HepG2 (cell line): ENCODE measurements around the gene LAMA5. TPM values are rescaled to one million over a fixed set of nuclear protein-coding genes. Genes with fewer than 3 reads are reported as not detected.

Experiments
- NRL ChIP-seq: sonication (generic); formaldehyde crosslinking; IDR thresholded peaks from 2 replicates; pipeline ENCODE4 v1.5.0; 2020; ENCODE audit warnings: missing genetic modification reagents, mild to moderate bottlenecking, moderate library complexity, borderline replicate concordance
- ONECUT2 ChIP-seq: sonication (generic); formaldehyde crosslinking; IDR thresholded peaks from 2 replicates; pipeline ENCODE4 v1.4.0; 2020; ENCODE audit warnings: missing genetic modification reagents
- PAWR ChIP-seq: sonication (generic); formaldehyde crosslinking; IDR thresholded peaks from 2 replicates; pipeline ENCODE4 v1.4.0; 2020; ENCODE audit warnings: missing genetic modification reagents, mild to moderate bottlenecking, borderline replicate concordance
- TRIM24 ChIP-seq: sonication (generic); formaldehyde crosslinking; IDR thresholded peaks from 2 replicates; pipeline ENCODE4 v1.8.0; 2022; ENCODE audit warnings: mild to moderate bottlenecking, missing genetic modification reagents
- ZC3H13 ChIP-seq: sonication (generic); formaldehyde crosslinking; IDR thresholded peaks from 2 replicates; pipeline ENCODE4 v1.8.1; 2023; ENCODE audit warnings: mild to moderate bottlenecking, missing genetic modification reagents, moderate library complexity
- ZNF496 ChIP-seq: sonication (generic); formaldehyde crosslinking; IDR thresholded peaks from 2 replicates; pipeline ENCODE4 v1.8.1; 2023; ENCODE audit warnings: mild to moderate bottlenecking, moderate library complexity, missing genetic modification reagents; ENCODE audit not compliant: insufficient replicate concordance
- ZNF589 ChIP-seq: sonication (generic); formaldehyde crosslinking; conservative IDR thresholded peaks from 2 replicates; pipeline ENCODE4 v1.8.0; 2022; ENCODE audit warnings: mild to moderate bottlenecking, moderate library complexity, missing genetic modification reagents
- ZNF788 ChIP-seq: sonication (generic); formaldehyde crosslinking; IDR thresholded peaks from 2 replicates; pipeline ENCODE4 v1.5.0; 2020; ENCODE audit warnings: mild to moderate bottlenecking, missing genetic modification reagents, borderline replicate concordance
- polyA plus RNA-seq, 8 experiments: library from polyadenylated mRNA; depleted of rRNA in 3 of 8; stranded (reverse) in 7 of 8; unstranded in 1 of 8; fragments of >200 nt; fragmentation: Illumina TruSeq in 4 of 8; extraction: Trizol in 4 of 8; gene quantifications; 2 replicates each; pipeline versions ENCODE4 v1.2.1 to v1.2.3, GENCODE V29; 2011 to 2016; ENCODE audit warnings: low read depth in 4 of 8, missing spikeins in 1 of 8, mixed read lengths in 1 of 8; ENCODE audit not compliant: insufficient read depth in 1 of 8
- total RNA-seq, 5 experiments: library from RNA; depleted of rRNA; stranded (reverse); fragments of >200 nt; fragmentation: Illumina TruSeq; extraction: Trizol; gene quantifications; 2 replicates each; pipeline ENCODE4 v1.2.3, GENCODE V29; 2016; ENCODE audit warnings: low read depth in 1 of 5
- TF ChIP-seq, protein P1 (sequence below): IDR thresholded peaks from 2 replicates; pipeline ENCODE4 v1.6.1; 2012; ENCODE audit warnings: low read depth, low read length, improper control_type of control experiment
- TF ChIP-seq, protein P2 (sequence below): sonication (generic); formaldehyde crosslinking; IDR thresholded peaks from 2 replicates; pipeline ENCODE4 v1.4.0; 2020; ENCODE audit warnings: missing genetic modification reagents
- TF ChIP-seq, protein P3 (sequence below): sonication (generic); formaldehyde crosslinking; conservative IDR thresholded peaks from 2 replicates; pipeline ENCODE4 v1.4.0; 2020; ENCODE audit warnings: missing genetic modification reagents
- TF ChIP-seq, protein P4 (sequence below): sonication (generic); formaldehyde crosslinking; IDR thresholded peaks from 2 replicates; pipeline ENCODE4 v1.4.0; 2020; ENCODE audit warnings: missing genetic modification reagents
- TF ChIP-seq, protein P5 (sequence below): sonication (generic); formaldehyde crosslinking; IDR thresholded peaks from 2 replicates; pipeline ENCODE4 v1.4.0; 2020; ENCODE audit warnings: missing genetic modification reagents, borderline replicate concordance

The LAMA5 gene
- total and polyA plus RNA-seq, 2 of the 13 experiments (the other 11 are each of a cell fraction or from before 2014, with no cell fraction given): 21.0 to 44.7 TPM

DNA sequence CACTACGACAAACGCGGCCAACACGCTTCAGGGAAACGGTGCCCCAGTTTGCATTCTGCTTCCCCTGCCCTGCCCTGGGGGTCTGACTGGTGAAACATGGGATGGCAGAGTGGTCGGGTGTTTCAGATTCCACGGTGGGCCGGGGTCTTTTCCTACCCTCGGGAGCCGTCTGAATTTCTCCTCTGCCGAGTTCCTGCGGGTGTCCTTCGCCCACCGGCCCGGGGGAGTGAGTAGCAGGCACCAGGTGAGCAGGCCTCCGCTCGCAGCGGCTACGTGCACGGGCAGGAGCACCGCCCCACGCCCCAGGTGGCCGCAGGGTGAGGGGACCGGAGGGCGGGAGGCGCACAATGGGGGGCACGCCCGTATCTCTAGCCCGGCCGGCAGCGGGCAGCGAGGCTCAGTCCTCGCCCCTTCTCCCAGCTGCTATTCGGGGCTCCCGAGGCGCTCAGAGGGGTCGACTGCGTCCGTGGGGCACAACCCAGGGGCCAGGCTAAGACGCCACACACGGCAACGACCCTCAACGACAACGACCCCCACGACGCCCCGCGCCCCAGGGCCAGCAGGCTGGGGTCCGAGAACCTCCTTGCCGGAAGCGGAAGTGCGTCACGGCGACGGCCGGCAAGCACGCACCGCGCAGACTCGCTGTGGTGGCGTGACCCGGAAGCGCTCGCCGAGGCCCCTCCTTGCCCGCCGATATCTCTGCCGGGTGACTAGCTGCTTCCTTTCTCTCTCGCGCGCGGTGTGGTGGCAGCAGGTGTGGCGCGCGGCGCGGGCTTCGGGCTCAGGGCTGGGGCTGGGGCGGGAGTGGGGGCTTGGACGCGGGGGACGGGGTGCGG lies 19.5 kb upstream of the LAMA5 start, which contains the start of gene RPS21 (continued):
- TF ChIP-seq, protein P1, sequence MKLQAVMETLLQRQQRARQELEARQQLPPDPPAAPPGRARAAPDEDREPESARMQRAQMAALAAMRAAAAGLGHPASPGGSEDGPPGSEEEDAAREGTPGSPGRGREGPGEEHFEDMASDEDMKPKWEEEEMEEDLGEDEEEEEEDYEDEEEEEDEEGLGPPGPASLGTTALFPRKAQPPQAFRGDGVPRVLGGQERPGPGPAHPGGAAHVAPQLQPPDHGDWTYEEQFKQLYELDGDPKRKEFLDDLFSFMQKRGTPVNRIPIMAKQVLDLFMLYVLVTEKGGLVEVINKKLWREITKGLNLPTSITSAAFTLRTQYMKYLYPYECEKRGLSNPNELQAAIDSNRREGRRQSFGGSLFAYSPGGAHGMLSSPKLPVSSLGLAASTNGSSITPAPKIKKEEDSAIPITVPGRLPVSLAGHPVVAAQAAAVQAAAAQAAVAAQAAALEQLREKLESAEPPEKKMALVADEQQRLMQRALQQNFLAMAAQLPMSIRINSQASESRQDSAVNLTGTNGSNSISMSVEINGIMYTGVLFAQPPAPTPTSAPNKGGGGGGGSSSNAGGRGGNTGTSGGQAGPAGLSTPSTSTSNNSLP: no peak
- TF ChIP-seq, protein P2, sequence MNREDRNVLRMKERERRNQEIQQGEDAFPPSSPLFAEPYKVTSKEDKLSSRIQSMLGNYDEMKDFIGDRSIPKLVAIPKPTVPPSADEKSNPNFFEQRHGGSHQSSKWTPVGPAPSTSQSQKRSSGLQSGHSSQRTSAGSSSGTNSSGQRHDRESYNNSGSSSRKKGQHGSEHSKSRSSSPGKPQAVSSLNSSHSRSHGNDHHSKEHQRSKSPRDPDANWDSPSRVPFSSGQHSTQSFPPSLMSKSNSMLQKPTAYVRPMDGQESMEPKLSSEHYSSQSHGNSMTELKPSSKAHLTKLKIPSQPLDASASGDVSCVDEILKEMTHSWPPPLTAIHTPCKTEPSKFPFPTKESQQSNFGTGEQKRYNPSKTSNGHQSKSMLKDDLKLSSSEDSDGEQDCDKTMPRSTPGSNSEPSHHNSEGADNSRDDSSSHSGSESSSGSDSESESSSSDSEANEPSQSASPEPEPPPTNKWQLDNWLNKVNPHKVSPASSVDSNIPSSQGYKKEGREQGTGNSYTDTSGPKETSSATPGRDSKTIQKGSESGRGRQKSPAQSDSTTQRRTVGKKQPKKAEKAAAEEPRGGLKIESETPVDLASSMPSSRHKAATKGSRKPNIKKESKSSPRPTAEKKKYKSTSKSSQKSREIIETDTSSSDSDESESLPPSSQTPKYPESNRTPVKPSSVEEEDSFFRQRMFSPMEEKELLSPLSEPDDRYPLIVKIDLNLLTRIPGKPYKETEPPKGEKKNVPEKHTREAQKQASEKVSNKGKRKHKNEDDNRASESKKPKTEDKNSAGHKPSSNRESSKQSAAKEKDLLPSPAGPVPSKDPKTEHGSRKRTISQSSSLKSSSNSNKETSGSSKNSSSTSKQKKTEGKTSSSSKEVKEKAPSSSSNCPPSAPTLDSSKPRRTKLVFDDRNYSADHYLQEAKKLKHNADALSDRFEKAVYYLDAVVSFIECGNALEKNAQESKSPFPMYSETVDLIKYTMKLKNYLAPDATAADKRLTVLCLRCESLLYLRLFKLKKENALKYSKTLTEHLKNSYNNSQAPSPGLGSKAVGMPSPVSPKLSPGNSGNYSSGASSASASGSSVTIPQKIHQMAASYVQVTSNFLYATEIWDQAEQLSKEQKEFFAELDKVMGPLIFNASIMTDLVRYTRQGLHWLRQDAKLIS (CRISPR knock-in tag): no peak
- TF ChIP-seq, protein P3, sequence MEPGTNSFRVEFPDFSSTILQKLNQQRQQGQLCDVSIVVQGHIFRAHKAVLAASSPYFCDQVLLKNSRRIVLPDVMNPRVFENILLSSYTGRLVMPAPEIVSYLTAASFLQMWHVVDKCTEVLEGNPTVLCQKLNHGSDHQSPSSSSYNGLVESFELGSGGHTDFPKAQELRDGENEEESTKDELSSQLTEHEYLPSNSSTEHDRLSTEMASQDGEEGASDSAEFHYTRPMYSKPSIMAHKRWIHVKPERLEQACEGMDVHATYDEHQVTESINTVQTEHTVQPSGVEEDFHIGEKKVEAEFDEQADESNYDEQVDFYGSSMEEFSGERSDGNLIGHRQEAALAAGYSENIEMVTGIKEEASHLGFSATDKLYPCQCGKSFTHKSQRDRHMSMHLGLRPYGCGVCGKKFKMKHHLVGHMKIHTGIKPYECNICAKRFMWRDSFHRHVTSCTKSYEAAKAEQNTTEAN: 0 out of 2 replicates have a peak, but pooled peaks have one; percentile 41
- TF ChIP-seq ZNF788 (peak; percentile 84), TRIM24 (CRISPR knock-in tag) (no peak), ZNF589 (CRISPR knock-in tag) (peak; percentile 72), ZNF496 (CRISPR knock-in tag) (no peak), NRL (peak; percentile 60), PAWR (CRISPR knock-in tag) (peak; percentile 80), ZC3H13 (peak; percentile 98), ONECUT2 (no peak)
- TF ChIP-seq, protein P4, sequence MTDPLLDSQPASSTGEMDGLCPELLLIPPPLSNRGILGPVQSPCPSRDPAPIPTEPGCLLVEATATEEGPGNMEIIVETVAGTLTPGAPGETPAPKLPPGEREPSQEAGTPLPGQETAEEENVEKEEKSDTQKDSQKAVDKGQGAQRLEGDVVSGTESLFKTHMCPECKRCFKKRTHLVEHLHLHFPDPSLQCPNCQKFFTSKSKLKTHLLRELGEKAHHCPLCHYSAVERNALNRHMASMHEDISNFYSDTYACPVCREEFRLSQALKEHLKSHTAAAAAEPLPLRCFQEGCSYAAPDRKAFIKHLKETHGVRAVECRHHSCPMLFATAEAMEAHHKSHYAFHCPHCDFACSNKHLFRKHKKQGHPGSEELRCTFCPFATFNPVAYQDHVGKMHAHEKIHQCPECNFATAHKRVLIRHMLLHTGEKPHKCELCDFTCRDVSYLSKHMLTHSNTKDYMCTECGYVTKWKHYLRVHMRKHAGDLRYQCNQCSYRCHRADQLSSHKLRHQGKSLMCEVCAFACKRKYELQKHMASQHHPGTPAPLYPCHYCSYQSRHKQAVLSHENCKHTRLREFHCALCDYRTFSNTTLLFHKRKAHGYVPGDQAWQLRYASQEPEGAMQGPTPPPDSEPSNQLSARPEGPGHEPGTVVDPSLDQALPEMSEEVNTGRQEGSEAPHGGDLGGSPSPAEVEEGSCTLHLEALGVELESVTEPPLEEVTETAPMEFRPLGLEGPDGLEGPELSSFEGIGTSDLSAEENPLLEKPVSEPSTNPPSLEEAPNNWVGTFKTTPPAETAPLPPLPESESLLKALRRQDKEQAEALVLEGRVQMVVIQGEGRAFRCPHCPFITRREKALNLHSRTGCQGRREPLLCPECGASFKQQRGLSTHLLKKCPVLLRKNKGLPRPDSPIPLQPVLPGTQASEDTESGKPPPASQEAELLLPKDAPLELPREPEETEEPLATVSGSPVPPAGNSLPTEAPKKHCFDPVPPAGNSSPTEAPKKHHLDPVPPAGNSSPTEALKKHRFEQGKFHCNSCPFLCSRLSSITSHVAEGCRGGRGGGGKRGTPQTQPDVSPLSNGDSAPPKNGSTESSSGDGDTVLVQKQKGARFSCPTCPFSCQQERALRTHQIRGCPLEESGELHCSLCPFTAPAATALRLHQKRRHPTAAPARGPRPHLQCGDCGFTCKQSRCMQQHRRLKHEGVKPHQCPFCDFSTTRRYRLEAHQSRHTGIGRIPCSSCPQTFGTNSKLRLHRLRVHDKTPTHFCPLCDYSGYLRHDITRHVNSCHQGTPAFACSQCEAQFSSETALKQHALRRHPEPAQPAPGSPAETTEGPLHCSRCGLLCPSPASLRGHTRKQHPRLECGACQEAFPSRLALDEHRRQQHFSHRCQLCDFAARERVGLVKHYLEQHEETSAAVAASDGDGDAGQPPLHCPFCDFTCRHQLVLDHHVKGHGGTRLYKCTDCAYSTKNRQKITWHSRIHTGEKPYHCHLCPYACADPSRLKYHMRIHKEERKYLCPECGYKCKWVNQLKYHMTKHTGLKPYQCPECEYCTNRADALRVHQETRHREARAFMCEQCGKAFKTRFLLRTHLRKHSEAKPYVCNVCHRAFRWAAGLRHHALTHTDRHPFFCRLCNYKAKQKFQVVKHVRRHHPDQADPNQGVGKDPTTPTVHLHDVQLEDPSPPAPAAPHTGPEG (CRISPR knock-in tag): peak; percentile 36; the same call in 1 of the 2 replicates
- TF ChIP-seq, protein P5, sequence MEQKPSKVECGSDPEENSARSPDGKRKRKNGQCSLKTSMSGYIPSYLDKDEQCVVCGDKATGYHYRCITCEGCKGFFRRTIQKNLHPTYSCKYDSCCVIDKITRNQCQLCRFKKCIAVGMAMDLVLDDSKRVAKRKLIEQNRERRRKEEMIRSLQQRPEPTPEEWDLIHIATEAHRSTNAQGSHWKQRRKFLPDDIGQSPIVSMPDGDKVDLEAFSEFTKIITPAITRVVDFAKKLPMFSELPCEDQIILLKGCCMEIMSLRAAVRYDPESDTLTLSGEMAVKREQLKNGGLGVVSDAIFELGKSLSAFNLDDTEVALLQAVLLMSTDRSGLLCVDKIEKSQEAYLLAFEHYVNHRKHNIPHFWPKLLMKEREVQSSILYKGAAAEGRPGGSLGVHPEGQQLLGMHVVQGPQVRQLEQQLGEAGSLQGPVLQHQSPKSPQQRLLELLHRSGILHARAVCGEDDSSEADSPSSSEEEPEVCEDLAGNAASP (CRISPR knock-in tag): no peak
